Neural progenitor cell (in vitro differentiated cells): ENCODE data around the gene RHOJ. TPM values are rescaled to one million over a fixed set of nuclear protein-coding genes. Genes with fewer than 3 reads are reported as not detected.
"Not testable (repeated sequence)": the region's sequence is repeated elsewhere in the genome, so short reads cannot be mapped to it uniquely, and the experiment has no call there.

Experiments
- DNase-seq: peaks from one replicate; pipeline ENCODE4 v3.0.0-alpha.2; 2016; ENCODE audit warnings: low spot score
- H2AFZ ChIP-seq: fragments of 200-600 bp; sonication (generic); replicated peaks from 2 replicates; pipeline ENCODE4 v1.6.1; 2016; ENCODE audit warnings: antibody characterized with exemption
- H3F3A ChIP-seq: fragments of 200-600 bp; sonication (generic); 2 replicates; pipeline ENCODE4 v1.6.1; 2016; ENCODE audit warnings: antibody characterized with exemption, low read depth
- H3K27ac ChIP-seq: fragments of 200-600 bp; sonication (generic); 2 replicates; pipeline ENCODE4 v1.5.1; 2016; ENCODE audit warnings: mild to moderate bottlenecking
- H3K27me3 ChIP-seq: fragments of 200-600 bp; sonication (generic); 2 replicates; pipeline ENCODE4 v1.6.1; 2016; ENCODE audit warnings: mild to moderate bottlenecking, moderate library complexity
- H3K36me3 ChIP-seq: fragments of 200-600 bp; sonication (generic); 2 replicates; pipeline ENCODE4 v1.5.1; 2016
- H3K4me1 ChIP-seq: fragments of 200-600 bp; sonication (generic); 2 replicates; pipeline ENCODE4 v1.6.1; 2016; ENCODE audit warnings: mixed run types
- H3K4me2 ChIP-seq: fragments of 200-600 bp; sonication (generic); 2 replicates; pipeline ENCODE4 v1.6.1; 2016
- H3K4me3 ChIP-seq: fragments of 200-600 bp; sonication (generic); 2 replicates; pipeline ENCODE4 v1.5.1; 2016
- H3K79me2 ChIP-seq: fragments of 200-600 bp; sonication (generic); 2 replicates; pipeline ENCODE4 v1.6.1; 2016; ENCODE audit warnings: low read depth
- H3K9ac ChIP-seq: fragments of 200-600 bp; sonication (generic); 2 replicates; pipeline ENCODE4 v1.6.1; 2016
- H3K9me3 ChIP-seq: fragments of 200-600 bp; sonication (generic); 2 replicates; pipeline ENCODE4 v1.5.1; 2016; ENCODE audit warnings: low read depth
- H4K20me1 ChIP-seq: fragments of 200-600 bp; sonication (generic); 2 replicates; pipeline ENCODE4 v1.6.1; 2016; ENCODE audit warnings: low read depth
- H3K27ac Mint-ChIP-seq: 3 replicates; pipeline ENCODE4 v1.8.0; 2021; ENCODE audit warnings: mixed read lengths
- H3K27me3 Mint-ChIP-seq: 2 replicates; pipeline ENCODE4 v1.8.0; 2022; ENCODE audit warnings: low read depth, mild to moderate bottlenecking, inconsistent platforms, moderate library complexity, mixed read lengths; ENCODE audit not compliant: insufficient read depth
- H3K36me3 Mint-ChIP-seq: 3 replicates; pipeline ENCODE4 v1.8.0; 2021; ENCODE audit warnings: mixed read lengths
- H3K4me1 Mint-ChIP-seq: 3 replicates; pipeline ENCODE4 v1.8.0; 2021; ENCODE audit warnings: mixed read lengths
- H3K4me3 Mint-ChIP-seq: 3 replicates; pipeline ENCODE4 v1.8.0; 2021; ENCODE audit warnings: mild to moderate bottlenecking, moderate library complexity, mixed read lengths
- H3K9me3 Mint-ChIP-seq: 3 replicates; pipeline ENCODE4 v1.8.0; 2020; ENCODE audit warnings: mixed read lengths
- CTCF ChIP-seq: fragments of 200-600 bp; sonication (generic); IDR thresholded peaks from 2 replicates; pipeline ENCODE4 v1.5.1; 2017; ENCODE audit warnings: antibody characterized with exemption, mild to moderate bottlenecking
- EZH2 ChIP-seq: fragments of 200-600 bp; sonication (generic); IDR thresholded peaks from 2 replicates; pipeline ENCODE4 v1.6.1; 2017; ENCODE audit warnings: antibody characterized with exemption, mild to moderate bottlenecking, moderate library complexity
- EZH2phosphoT487 ChIP-seq: fragments of 200-600 bp; sonication (generic); IDR thresholded peaks from 2 replicates; pipeline ENCODE4 v1.6.1; 2017; ENCODE audit warnings: antibody characterized with exemption
- total RNA-seq: library from RNA; depleted of rRNA; stranded (reverse); fragments of >200 nt; gene quantifications from 2 replicates; pipeline ENCODE4 v1.2.3, GENCODE V29; 2015; ENCODE audit warnings: low replicate concordance

The RHOJ gene
- total RNA-seq, 1 donor from 2014 or later = not detected

- Mint-ChIP-seq H3K27ac (no peak overlapping the region), H3K4me1 (peaks cover 16% of the 10 kb centered on the region), H3K4me3 (no peak overlapping the region), H3K9me3 (peaks cover 6% of the 10 kb centered on the region), H3K36me3 (no peaks in the 10 kb centered on the region), H3K27me3 (peaks cover 3% of the 10 kb centered on the region)
- Histone ChIP-seq H3K4me1 (peaks cover 9% of the 10 kb centered on the region), H3K4me2 (no peak overlapping the region), H3K4me3 (no peak overlapping the region), H3K9ac (no peak overlapping the region), H2AFZ (no peak overlapping the region), H3K36me3 (no peaks in the 10 kb centered on the region), H4K20me1 (no peaks in the 10 kb centered on the region), H3K9me3 (peaks cover 2% of the 10 kb centered on the region), H3K27ac (no peak overlapping the region), H3K27me3 (no peaks in the 10 kb centered on the region), H3K79me2 (no peaks in the 10 kb centered on the region), H3F3A (no peaks in the 10 kb centered on the region)
- no peak for DNase-seq
- TF ChIP-seq EZH2phosphoT487 (no peak), EZH2 (no peak), CTCF (no peak)
Observed at GRCh38 chr14:63299351-63300110, 95.3 kb downstream of the RHOJ start.

GRCh38 chr14:63300854-63301253 lies 96.6 kb downstream of the RHOJ start:
- no peak overlapping the region for H2AFZ ChIP-seq
- H3K79me2 ChIP-seq = no peaks in the 10 kb centered on the region
- H4K20me1 ChIP-seq = no peaks in the 10 kb centered on the region
- Mint-ChIP-seq H3K9me3 (peaks cover 6% of the 10 kb centered on the region), H3K4me1 (peaks cover 16% of the 10 kb centered on the region), H3K4me3 (no peak overlapping the region), H3K36me3 (no peaks in the 10 kb centered on the region), H3K27me3 (peaks cover 3% of the 10 kb centered on the region), H3K27ac (no peak overlapping the region)
- H3K4me1 ChIP-seq = peaks cover 9% of the 10 kb centered on the region
- no peak for TF ChIP-seq EZH2phosphoT487
- TF ChIP-seq EZH2 = no peak
- TF ChIP-seq CTCF = no peak
- H3K27ac ChIP-seq = no peak overlapping the region
- no peaks in the 10 kb centered on the region for H3K27me3 ChIP-seq
- DNase-seq = no peak
- H3K9ac ChIP-seq = no peak overlapping the region
- no peak overlapping the region for H3K4me3 ChIP-seq
- H3K9me3 ChIP-seq = peaks cover 4% of the 10 kb centered on the region
- no peak overlapping the region for H3K4me2 ChIP-seq
- H3F3A ChIP-seq = no peaks in the 10 kb centered on the region
- no peaks in the 10 kb centered on the region for H3K36me3 ChIP-seq

GRCh38 chr14:63301891-63302534 lies 97.8 kb downstream of the RHOJ start:
- Histone ChIP-seq H4K20me1 (no peaks in the 10 kb centered on the region), H3K9ac (no peak overlapping the region), H3K36me3 (no peaks in the 10 kb centered on the region), H3K27ac (no peak overlapping the region), H3K4me1 (peaks cover 9% of the 10 kb centered on the region), H3K79me2 (no peaks in the 10 kb centered on the region), H3K4me2 (no peak overlapping the region), H3F3A (no peaks in the 10 kb centered on the region), H3K27me3 (no peaks in the 10 kb centered on the region), H3K4me3 (no peak overlapping the region), H2AFZ (peak overlapping the region; percentile 86), H3K9me3 (peaks cover 4% of the 10 kb centered on the region)
- H3K9me3 Mint-ChIP-seq = peaks cover 6% of the 10 kb centered on the region
- TF ChIP-seq EZH2phosphoT487 (no peak), CTCF (no peak), EZH2 (no peak)
- peaks cover 3% of the 10 kb centered on the region for H3K27me3 Mint-ChIP-seq
- H3K4me1 Mint-ChIP-seq = peaks cover 16% of the 10 kb centered on the region
- H3K4me3 Mint-ChIP-seq = no peak overlapping the region
- peak overlapping the region; percentile 27 for H3K27ac Mint-ChIP-seq
- no peak for DNase-seq
- H3K36me3 Mint-ChIP-seq = no peaks in the 10 kb centered on the region

- H3K4me1 Mint-ChIP-seq = peaks cover 11% of the 10 kb centered on the region
- not testable (repeated sequence) for H3K4me1 ChIP-seq, H3F3A ChIP-seq, DNase-seq, H3K9ac ChIP-seq, H3K36me3 ChIP-seq, H3K9me3 ChIP-seq, H3K27me3 ChIP-seq, H3K27ac ChIP-seq, H3K4me3 ChIP-seq, H3K79me2 ChIP-seq, H3K36me3 Mint-ChIP-seq, H2AFZ ChIP-seq, H3K4me2 ChIP-seq, H3K27ac Mint-ChIP-seq, H3K9me3 Mint-ChIP-seq, H3K27me3 Mint-ChIP-seq, H4K20me1 ChIP-seq, H3K4me3 Mint-ChIP-seq
Observed at GRCh38 chr14:63304429-63304828, 100.2 kb downstream of the RHOJ start.
